GM19193 (cell line): Measurements from ENCODE around the gene RASGRP2.

Experiments used
- POLR2A ChIP-seq: IDR thresholded peaks from 4 replicates; pipeline ENCODE4 v1.6.1; 2011; ENCODE audit not compliant: insufficient read depth, insufficient read length; ENCODE audit errors: extremely low read depth

RASGRP2 gene

DNA sequence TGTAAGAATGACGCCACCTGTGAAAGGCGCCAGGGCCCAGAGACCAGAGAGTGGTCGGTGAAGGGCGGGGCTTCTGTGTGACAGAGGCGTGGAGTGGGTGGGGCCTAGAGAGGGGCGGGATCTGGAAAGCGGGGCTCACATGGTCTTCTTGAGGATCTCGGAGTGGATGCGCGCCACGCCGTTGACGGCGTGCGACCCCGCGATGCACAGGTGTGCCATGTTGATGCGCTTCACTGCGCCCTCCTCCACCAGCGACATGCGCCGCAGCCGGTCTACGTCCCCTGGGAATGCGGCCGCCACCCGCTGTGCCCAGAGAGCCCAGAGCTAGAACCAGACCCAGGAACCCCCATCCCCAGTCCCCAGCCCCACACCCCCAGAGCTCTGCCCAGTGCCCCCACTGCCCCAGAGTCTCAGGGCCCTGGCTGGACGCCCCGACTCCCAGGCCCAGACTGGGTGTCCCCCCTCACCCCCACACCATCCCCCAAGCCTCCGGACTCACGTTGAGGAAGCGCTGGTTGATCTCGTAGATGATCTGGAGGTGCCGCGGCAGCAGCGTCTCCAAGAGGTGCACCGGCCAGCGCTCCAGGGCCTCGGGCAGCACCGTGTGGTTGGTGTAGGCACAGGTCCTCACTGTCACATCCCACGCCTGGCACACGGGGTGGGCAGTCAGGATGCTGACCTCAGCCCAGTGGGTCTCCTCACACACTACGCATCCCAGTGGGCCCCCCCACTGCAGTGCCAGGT is 9.6 kb upstream of the RASGRP2 start:
- no peak for TF ChIP-seq POLR2A

- TF ChIP-seq POLR2A, result no peak
Measured at GRCh38 chr11:64753019-64753379, 9.1 kb upstream of the RASGRP2 start.

DNA sequence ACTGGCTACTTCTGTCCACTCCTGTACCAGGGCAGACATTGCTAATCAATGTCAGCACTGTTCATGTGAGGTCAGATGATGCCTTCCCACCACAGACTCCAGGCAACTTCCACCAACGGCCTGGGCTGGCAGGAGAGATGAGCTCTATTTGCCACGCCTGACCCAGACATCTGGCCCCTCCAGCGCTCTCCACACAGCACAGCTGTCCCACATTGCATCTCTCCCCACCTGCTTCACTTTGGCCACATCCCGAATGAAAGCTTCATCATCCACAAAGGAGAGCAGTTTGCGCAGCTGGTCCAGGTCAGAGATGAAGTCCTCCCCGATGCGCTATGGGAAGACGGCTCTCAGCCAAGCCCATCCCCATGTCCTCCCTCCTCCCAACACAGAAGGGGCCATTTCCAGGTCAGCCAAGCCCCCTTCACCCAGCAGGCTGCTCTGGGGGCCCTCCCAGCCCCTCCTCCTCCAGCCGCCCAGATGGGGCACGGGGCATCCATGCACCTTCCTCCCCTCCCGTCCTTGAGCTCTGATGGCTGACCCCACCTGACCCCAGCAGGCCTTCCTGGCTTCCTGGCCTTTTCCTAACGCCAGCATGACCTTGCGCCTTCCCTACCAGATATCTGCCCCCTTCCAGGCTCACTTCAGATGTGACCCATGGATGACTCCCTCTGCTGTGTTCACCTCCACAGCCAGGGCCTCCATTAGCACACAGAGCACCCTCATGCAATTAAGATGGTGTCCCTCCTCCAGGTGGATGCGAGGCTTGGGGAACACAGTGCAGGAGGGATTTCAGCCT is 8.4 kb upstream of the RASGRP2 start:
- TF ChIP-seq POLR2A, result no peak

- no peak for TF ChIP-seq POLR2A
Measured at GRCh38 chr11:64751580-64751979, 7.6 kb upstream of the RASGRP2 start.

DNA sequence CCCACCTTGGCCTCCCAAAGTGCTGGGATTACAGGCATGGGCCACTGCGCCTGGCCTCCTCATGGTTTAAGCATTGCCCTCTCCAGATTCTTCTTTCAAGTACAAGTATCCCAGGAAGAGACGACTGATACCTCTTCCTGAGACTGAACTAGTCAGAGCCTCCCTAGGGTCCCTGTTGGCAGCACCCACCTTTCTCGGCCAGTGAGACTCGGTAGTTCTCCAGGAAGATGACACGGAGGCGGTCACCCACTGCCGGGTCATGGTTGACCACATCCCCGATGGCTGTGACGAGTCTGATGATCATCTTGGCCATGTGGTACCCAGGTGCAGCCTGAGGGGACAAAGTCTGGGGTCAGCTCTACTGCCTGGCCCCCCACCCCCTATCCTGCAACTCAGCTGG is 7.2 kb upstream of the RASGRP2 start:
- no peak for TF ChIP-seq POLR2A

DNA sequence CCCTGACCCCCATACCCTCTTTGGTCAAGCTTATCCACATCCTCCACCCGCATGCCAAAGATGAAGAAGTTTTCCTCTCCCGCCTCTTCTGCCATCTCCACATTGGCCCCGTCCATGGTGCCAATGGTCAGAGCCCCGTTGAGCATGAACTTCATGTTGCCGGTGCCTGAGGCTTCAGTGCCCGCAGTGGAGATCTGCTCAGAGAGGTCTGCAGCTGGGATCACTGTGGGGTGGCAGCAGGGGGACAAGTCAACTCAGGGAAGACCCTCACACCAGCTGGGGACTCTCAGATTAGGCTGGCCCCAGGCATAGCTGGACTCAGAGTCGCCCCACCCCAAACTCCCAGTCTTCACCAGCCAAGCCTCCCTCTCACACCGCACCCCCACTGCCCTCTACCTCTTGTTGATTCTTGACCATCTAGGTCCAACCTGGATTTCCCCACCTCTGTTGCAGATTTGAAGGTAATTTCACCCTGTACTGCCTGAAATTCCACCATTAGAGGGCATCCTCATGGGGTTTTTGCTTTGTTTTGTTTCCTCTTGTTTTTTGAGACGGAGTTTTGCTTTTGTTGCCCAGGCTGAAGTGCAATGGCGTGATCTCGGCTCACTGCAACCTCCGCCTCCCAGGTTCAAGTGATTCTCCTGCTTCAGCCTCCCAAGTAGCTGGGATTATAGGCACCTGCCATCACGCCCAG is 6.6 kb upstream of the RASGRP2 start:
- no peak for TF ChIP-seq POLR2A

- TF ChIP-seq POLR2A, result no peak
Measured at GRCh38 chr11:64747961-64748665, 4.2 kb upstream of the RASGRP2 start.

GRCh38 chr11:64746486-64746885 is 2.5 kb upstream of the RASGRP2 start:
- no peak for TF ChIP-seq POLR2A

- TF ChIP-seq POLR2A, result no peak
Measured at GRCh38 chr11:64745521-64746328, 1.8 kb upstream of the RASGRP2 start.

DNA sequence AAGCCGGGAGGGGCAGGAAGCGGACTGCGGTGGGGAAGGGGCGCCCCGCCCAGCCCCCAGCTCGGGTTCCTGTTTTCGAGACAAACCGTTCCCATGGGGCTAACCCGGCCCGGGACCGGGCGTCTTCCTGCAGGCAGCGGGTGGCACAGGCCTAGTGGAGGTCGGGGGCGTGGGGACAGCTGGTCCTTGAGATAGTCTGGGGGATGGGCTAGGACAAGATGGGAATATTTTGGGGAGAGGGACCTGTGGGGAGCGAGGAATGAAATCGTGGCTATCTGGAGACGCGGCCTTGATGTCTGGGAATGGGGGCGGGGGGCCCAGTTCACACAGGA is 1.2 kb upstream of the RASGRP2 start:
- no peak for TF ChIP-seq POLR2A

DNA sequence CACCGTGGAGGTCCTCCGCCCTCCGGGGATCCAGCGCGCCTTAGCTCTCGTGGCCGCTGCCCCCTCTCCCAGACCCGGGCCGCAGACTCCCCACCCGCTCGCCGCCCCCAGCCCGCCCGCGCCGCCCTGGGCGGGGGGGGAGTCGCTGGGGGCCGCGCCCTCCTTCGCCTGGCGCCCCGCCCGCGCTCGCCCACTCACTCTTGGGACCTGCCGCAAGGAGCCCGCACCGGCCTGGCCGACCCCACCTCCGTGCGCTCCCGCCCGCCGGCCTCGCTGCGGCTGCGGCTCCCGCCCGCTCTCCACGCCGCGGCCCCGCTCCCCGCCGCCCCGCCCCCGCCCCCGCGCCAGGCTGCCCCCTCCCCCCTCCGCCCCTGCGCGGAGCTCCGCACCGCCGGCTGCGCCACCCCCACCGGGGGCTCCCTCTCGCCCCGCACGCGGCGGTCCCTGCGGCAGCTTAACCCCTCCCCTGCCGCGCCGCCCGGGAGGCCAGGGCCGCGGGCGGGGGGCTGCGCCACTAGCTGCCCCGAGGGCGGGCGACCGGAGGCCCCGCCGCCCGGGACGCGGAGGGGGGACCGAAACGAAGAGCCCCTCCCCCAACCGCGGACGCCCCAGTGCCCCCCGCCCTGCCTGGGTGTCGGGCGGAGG is 724 bp upstream of the RASGRP2 start:
- TF ChIP-seq POLR2A, result no peak

DNA sequence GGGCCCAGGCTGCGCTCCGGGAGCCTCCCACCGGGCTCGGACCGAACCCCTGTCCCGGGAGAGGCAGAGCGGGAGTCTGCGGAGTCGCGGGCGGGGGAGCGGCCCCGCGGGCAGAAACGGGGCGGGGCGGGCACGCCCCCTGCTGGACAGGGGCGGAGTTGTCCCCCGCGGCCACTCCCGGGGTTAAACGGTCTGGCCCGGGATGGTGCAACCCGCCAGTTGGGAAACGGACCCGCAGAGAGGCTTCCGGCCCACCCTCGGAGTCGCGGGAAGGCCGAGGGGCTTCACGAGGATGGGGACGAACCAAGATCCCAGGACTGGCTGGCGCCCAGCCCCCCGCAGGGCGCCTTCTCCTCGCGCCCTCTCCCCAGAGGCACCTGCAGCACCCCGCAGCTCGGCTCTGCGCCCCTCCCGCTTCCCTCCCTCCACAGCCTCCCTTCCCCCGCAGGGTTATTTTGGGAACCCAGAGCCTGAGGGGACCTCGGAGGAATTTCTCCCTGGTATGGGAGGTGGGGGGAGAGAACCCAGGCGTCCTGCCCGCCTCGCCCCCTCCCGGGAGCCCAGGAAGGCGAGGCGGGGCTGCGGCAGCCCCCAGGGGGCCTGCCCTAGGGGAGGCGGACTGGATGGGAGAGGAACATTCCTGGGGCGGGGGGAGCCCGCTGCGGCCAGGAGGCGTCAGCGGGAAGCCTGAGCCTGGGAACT is 902 bp downstream of the RASGRP2 start:
- TF ChIP-seq POLR2A, result no peak
